ENCODE data around the gene HIBCH. TPM values are rescaled to one million over a fixed set of nuclear protein-coding genes. Genes with fewer than 3 reads are reported as not detected.
"Not testable (repeated sequence)": the region's sequence is repeated elsewhere in the genome, so short reads cannot be mapped to it uniquely, and the experiment has no call there.

HIBCH gene, protein sequence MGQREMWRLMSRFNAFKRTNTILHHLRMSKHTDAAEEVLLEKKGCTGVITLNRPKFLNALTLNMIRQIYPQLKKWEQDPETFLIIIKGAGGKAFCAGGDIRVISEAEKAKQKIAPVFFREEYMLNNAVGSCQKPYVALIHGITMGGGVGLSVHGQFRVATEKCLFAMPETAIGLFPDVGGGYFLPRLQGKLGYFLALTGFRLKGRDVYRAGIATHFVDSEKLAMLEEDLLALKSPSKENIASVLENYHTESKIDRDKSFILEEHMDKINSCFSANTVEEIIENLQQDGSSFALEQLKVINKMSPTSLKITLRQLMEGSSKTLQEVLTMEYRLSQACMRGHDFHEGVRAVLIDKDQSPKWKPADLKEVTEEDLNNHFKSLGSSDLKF
- 21.9 TPM for total RNA-seq
- long read RNA-seq, transcript HIBCH-202 (13 exons, 2,463 nt): minor isoform, 8 of 74 reads
- long read RNA-seq, transcript HIBCH-201 (14 exons, 1,939 nt): major isoform, 35 of 74 reads
- long read RNA-seq, partial matches to known transcripts: 4 of 74 reads
- long read RNA-seq, other reads (novel, unspliced or antisense): 27 of 74 reads

DNA sequence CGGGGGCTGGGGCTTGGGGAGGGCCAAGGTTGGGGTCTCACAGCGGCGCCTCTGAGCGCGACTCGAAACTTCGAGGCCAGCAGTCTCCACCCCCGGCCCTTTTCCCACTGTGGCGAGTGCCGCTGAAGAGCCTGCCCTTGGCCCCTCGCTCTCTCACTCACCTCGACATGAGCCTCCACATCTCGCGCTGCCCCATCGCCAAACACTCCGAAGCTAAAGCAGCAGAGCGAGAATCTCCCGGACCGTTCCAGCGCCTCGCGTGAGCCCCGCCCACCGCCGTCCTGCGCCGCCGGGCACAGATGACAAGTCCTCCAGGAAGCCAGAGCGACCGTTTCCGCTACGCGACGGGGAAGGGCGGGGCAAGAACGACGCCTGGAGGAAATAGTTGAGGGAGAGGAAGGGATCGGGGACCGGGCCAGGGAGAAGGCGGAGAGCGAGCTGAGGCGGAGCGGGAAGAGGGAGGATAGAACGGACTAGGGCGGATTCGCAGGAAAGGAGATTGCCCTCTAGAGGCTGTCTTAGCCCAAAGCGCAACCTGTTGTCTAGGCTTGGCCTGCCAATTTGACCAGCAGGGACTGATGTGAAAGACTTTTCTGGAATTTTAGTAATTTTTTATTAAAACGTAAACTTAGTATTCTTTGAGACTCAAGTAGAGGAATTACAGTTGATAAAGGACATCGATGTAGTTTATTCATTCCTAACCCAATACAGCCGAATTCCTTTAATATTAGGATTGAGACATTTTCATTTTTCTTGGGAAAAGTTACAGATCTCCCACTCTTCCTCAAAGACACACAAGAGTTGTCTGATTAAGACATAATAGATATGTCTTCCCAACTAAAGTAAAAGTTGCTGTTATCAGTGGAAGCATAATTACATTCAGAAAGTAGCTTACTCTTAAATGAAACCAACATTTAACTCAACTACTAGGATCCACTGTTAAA lies at the start of gene HIBCH:
Gene HIBCH (minus strand): TSS at position 272 of the 944 bp plus-strand sequence. CDS start 76 bp downstream, at position 196.
- intact Hi-C loops (cut with DNase I): loop anchor here (1.0 to 5.0 kb wide), 2 partner anchors 23 to 52 kb away; partner anchors contain the start of gene INPP1
- peak; percentile 99 for DNase-seq (ENCODE audit: low spot score)

DNA sequence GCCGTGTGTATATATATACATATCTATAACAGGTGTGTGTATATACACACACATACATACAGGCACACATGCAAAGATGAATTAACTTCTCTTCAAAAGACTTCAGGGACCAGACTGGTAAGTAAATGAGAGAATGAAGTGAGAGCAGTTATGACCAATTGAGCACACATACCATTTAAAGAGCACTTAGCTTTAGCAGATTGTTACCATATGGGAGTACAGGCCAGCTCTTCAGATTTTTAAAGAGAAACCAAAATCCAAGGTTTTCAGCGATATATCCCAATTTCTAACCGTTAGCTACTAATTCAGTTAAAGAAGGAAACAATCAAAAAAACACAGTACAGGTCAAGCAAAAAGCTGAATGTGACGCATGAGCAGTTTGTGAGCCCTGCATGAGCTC lies 47.5 kb upstream of the HIBCH start:
- intact Hi-C loops (cut with DNase I): no loop called here
- no peak for DNase-seq (ENCODE audit: low spot score)

DNA sequence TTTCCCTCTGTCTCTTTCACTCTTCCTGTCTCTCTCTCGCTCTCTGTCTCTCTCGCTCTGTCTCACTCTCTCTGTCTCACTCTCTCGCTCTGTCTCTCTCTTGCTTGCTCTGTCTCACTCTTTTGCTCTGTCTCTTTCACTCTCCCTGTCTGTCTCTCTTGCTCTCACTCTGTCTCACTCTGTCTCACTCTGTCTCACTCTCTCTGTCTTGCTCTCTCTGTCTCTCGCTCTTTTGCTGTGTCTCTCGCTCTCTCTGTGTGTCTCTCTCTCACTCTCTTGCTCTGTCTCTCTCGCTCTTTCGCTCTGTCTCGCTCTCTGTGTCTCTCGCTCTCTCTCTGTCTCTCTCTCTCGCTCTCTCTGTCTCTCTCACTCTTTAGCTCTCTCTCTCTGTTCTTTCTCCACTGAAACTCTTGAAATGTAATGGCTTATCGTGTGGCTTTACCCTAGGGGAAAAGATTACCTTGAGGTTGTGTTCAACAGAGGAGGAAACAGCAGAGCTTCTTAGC lies 46.7 kb upstream of the HIBCH start:
- DNase-seq (ENCODE audit: low spot score): no peak

DNA sequence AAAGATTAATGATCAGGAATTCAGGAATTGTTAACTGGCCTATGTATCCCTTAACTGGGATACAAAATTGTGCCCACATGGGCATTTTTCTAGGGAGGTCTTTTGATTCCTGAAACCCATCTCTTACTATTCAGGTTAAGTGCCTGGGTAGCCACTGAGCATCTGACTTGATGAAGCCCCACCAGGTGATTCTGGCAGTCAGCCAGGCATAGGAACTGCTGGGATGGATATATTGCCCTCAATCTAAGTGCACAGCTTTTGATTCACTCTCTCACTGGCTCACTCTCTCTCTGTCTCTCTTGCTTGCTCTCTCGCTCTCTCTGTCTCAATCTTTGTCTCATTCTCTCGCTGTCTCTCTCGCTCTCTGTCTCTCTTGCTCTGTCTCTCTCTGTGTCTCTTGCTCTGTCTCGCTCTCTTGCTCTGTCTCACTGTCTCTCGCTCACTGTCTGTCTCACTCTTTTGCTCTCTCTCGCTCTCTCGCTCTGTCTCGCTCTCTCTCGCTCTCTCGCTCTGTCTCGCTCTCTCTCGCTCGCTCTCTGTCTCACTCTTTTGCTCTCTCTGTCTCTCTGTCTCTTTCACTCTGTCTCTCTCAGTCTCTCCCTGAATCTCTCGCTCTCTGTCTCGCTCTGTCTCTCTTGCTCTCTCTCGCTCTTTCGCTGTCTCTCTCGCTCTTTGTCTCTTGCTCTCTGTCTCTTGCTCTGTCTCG lies 46.0 kb upstream of the HIBCH start:
- no peak for DNase-seq (ENCODE audit: low spot score)
- intact Hi-C loops (cut with DNase I): no loop called here

More for the DNA sequence above, 46.7 kb upstream of the HIBCH start:
- intact Hi-C loops (cut with DNase I): no loop called here

DNA sequence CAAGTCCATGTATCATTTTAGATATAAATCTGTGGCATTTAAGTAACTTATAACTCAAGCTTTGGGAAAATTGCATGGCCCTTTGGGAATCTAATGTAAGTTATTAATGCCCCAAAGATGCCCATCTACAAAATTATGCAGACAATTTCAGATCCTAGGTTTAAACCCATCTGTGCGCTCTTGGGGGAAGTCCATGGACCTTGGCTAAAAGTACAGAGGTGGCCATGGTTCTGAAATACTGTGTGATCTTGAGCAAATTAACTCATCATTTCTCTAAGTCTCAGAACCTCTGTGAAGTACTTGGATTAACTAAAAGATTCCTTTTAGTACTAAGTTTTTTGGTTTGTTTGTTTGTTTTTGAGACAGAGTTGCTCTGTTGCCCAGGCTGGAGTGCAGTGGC lies 43.3 kb upstream of the HIBCH start:
- DNase-seq (ENCODE audit: low spot score): no peak
- intact Hi-C loops (cut with DNase I): no loop called here

DNA sequence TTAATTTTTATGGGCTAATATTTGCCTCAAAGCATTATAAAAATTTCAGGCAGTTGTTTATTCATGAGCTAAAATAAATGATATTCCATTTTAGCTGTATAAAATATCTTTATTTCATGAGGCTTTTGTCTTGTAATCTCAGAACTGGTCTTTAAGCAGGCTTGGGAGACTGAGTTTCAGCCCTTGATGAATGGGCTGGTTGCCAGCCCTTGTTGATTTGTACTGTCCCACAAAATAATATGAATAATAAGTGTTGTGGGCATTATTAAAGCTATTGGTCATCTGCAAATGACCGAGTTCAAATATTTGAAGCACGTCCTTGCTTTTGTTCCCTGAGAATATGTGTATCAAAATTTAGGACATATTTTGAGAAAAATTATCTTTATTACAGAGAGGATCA lies 41.9 kb upstream of the HIBCH start:
- no peak for DNase-seq (ENCODE audit: low spot score)
- intact Hi-C loops (cut with DNase I): no loop called here

DNA sequence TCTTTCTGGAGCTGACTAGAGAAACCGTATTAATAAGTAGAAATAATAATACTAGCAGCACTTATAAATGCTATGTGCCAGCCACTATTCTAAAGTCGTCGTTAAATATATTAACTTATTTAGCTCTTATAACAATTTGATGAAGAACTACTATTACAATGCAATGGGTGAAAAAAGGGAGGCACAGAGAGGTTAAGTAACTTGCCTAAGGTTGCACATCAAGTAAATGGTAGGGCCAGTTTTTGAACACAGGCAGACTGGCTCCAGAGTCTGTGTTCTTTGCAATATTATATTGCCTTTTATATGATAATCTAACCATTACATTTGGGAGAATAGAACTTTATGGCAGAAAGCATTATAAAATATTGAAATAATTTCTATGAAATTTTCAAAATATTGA lies 41.3 kb upstream of the HIBCH start:
- no peak for DNase-seq (ENCODE audit: low spot score)
- intact Hi-C loops (cut with DNase I): no loop called here

DNA sequence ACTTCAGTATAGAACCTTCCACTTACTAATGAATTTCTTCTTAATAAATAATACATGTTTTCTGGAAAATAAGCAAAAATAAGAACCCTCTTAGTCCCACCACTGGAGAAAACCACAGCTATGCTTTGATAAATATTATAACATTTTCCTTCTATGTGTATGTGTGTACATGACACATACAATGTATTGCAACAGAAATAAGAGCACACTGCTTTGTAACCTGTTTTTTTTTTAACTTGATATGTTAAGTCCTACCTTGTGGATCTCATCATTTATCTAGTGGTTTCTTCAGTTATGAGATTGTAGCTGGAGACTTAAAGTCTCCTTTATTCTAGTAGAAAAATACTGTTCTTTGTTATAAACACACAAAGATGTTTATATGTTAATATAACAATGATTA lies 40.9 kb upstream of the HIBCH start:
- intact Hi-C loops (cut with DNase I): no loop called here
- no peak for DNase-seq (ENCODE audit: low spot score)

DNA sequence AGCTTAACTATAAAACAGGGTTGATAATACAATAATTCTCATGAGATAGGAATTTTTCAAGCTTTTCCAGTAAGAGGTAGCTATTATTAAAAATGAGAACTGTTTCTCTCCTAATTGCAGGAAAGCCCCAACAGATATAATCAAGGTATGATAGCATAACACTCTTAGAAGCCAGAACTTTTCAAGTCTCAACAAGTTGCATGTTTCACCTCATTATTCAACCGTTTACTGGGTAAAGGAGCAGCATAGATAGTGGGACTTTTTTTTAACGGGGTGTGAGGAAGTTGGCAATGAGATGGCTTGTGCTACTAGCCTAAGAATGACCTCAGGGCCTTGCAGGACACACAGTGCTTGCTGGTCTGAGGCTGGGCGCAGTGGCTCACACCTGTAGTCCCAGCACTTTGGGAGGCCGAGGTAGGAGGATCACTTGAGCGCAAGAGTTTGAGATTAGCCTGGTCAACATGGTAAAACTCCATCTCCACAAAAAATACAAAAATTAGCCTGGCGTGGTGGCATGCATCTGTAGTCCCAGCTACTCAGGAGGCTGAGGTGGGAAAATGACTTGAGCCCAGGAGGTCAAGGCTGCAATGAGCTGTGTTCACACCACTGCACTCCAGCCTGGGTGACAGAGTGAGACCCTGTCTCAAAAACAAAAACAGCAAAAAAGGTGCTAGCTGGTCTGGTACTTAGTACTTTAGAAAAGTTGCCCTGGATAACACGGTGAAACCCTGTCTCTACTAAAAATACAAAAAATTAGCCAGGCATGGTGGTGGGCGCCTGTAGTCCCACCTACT lies 39.2 kb upstream of the HIBCH start:
- DNase-seq (ENCODE audit: low spot score); intact Hi-C loops (cut with DNase I): not testable (repeated sequence)

DNA sequence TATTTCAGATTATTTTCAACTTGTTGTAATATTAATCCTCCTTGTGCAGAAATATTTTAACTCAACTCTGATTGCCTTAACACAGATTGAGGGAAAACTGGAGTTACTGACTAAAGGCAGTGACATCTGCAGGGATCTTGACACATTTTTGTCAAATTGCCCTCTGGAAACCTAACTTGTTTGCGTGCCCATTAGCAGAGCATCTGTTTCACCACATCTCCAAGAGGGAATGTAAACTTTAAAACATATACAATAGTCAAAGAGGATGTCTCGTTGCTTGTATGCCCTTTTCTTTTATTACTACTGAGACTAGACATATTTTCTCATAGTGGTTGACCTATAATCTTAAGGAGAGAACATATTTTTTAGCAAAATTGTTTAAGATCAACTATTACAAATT lies 38.0 kb upstream of the HIBCH start:
- intact Hi-C loops (cut with DNase I): no loop called here
- no peak for DNase-seq (ENCODE audit: low spot score)

DNA sequence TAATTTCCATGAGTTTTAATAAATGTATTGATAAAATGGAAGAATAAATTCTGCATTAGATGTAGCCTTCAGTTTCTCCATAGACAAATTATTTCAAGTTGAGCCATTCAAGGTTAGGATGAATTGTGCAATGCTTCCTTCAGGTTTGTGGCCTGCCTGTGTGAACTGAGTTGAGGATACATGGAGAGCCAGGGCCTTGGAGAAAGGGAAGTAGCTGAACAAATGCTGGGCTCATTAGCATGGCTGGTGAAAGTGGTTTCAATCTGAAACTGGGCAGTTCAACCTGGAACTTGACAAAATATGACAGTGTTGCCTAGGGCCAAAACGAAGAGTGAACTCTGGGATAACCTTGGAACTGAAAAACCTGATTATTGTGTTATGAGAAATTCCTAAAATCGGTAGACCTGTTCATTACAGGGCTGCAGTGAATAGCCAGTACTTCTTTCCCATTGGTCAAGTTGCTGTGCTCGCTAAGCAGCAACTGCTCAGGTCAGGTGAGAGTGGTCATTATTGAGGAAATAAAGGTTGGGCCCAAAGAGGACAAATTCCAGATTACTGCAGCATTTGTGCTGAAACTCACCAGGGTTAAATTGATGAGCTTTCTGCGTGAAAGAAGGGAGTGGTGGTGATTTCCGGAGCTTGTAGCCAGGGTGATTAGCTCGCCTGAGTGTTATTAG lies 36.5 kb upstream of the HIBCH start:
- intact Hi-C loops (cut with DNase I): no loop called here
- no peak for DNase-seq (ENCODE audit: low spot score)

DNA sequence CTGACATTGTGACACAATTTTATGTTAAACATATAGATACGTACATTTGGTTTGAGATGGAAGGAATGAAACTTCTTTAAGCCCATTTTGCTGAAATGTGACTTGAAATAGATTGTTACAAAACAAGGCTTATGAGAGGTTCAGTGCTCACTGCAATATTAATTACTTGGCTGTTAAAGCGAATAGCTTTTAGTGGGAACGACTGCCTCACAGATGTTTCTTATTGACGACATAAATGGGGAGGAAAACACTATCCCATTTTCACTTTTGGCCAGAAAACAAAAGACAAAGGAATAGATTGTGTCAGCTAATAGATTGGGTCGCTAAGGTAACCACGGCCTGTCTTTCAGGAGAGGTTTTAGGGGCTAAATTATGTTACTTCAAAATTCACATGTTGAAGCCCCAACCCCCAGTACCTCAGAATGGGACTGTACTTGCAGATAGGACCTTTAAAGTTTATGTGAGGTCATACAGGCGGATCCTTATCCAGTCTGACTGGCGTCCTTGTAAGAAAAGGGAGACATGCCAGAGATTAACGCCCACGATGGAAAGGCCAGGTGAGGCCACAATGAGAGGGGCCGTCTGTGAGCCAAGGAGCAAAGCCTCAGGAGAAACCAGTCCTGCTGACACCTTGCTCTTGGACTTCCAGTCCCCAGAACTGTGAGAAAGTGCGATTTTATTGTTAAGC lies 34.5 kb upstream of the HIBCH start:
- no peak for DNase-seq (ENCODE audit: low spot score)
- intact Hi-C loops (cut with DNase I): no loop called here

DNA sequence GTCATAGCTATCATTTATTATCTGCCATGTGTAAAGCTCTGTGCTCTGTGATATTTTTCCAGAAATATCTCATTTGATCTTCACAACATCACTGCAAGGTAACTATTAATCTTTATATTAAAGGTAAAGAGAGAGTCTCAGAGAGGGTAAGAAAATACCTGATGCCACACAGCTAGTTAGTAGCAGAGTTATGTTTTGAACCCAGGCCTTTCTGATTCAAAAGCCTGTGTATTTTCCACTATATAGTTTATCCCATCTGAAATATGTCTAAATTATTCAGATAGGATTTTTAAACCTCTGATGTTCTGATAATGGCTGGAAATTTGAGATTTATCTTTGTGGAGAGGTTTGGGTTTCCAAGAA lies 33.9 kb upstream of the HIBCH start:
- DNase-seq (ENCODE audit: low spot score): no peak
- intact Hi-C loops (cut with DNase I): no loop called here

DNA sequence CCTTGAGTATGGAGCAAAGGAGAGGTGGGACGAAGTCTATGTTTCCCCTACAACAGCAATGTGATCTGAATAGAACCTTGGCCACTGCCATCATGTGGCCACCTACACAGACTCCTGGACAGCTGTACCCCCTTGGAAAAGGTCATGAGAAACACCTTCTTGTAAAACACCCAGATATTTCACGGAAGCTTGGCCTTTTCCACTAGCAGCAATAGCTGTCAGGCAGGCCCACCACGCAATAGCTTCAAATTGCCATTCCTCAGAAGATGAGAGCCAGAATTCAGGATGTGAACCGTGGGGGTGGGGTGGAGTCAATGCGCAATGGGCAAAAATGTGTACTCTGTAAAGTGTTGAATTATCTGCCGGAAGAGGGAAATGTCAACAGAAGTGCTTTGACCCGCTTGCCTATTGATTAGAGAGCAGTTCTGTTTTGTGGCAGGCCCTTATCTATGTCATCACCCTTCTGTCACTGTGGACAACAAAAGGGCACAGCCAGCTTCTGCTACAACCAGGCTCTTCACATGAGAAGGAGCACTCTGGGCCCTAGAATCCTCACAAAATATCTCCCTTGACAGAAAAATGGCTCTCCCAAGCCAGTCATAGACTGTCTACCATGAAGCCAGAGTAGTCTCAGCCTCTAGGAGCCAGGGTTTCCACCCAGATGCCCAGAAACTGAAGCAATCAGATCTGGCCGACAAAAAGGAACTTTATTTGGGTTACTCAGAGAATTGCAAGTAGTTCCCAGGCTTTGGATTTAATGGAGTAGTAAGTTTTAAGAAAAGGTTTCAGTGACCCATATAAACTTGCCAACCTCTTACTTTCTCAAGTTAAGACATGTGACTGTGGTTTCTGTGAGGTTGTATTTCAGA lies 33.3 kb upstream of the HIBCH start:
- no peak for DNase-seq (ENCODE audit: low spot score)
- intact Hi-C loops (cut with DNase I): no loop called here

DNA sequence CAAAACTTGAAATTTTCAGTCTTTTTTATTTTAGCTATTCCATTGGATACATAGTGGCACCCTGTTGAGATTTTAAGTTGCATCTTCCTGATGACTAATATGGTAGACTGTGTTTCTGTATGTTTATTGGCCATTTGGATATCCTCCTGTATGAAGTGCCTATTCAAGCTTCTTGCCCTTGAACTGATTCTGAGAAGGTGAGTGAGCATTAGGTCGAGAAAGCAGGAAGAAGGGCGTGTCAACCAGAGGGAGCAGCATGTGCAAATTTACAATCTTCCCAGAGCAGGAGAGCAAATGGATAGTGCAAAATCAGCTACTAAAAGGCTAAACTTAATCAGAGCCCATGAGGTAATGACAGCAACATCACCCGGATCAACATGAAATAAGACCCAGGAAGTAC lies 32.3 kb upstream of the HIBCH start:
- intact Hi-C loops (cut with DNase I): no loop called here
- DNase-seq (ENCODE audit: low spot score): no peak

DNA sequence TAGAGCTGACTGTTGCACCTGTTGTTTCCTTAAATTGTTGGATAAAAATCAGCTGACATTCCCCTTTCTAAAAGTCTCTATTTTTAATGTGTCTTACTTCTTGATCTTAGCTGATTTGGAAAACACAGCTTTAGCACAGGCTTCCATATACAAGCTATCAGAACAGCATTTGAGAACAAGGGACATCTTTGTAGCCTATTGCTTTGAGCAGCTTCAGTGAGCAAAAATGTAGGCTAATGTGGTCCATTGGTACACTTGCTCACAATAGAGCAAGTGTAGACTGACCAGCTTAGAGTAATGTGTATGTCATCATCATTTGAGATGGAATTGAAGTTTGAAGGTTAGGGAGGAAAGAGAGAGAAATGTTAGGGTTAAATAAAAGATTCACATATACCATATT lies 30.7 kb upstream of the HIBCH start:
- intact Hi-C loops (cut with DNase I): no loop called here
- DNase-seq (ENCODE audit: low spot score): no peak
